Measurements from ENCODE around the gene PCDHGA6. TPM values are rescaled to one million over a fixed set of nuclear protein-coding genes. Genes with fewer than 3 reads are reported as not detected.
"Not testable (repeated sequence)": the region's sequence is repeated elsewhere in the genome, so short reads cannot be mapped to it uniquely, and the experiment has no call there.

The PCDHGA6 gene
- total RNA-seq, 4 donors from 2014 or later, result 2.0 to 11.1 (median 5.7) TPM

GRCh38 chr5:141384471-141385267 is 11.0 kb downstream of the PCDHGA6 start:
- Histone ChIP-seq H3K27me3 (no peaks in the 10 kb centered on the region), H3K36me3 (peaks cover 0 to 12% of the 10 kb centered on the region in 2 donors), H3K4me3 (no peak overlapping the region), H3K9me3 (peaks cover 2 to 97% (median 7%) of the 10 kb centered on the region in 3 donors), H3K27ac (no peak overlapping the region), H3K4me1 (no peaks in the 10 kb centered on the region)
- no peak for TF ChIP-seq POLR2AphosphoS5 (IDR thresholded peaks at IDR 0.05)
- TF ChIP-seq POLR2A (IDR thresholded peaks at IDR 0.05), result no peak
- no peak for TF ChIP-seq EP300 (IDR thresholded peaks at IDR 0.05)
- no peak for TF ChIP-seq CTCF (IDR thresholded peaks at IDR 0.05)
- 33% methylated on average over 12 of the region's 43 CpGs; no CpG with 5 or more reads in 1 of the 2 donors for WGBS, 2 donors (ENCODE audit: low coverage in 1 of 2)
- ATAC-seq, result no peak

DNA sequence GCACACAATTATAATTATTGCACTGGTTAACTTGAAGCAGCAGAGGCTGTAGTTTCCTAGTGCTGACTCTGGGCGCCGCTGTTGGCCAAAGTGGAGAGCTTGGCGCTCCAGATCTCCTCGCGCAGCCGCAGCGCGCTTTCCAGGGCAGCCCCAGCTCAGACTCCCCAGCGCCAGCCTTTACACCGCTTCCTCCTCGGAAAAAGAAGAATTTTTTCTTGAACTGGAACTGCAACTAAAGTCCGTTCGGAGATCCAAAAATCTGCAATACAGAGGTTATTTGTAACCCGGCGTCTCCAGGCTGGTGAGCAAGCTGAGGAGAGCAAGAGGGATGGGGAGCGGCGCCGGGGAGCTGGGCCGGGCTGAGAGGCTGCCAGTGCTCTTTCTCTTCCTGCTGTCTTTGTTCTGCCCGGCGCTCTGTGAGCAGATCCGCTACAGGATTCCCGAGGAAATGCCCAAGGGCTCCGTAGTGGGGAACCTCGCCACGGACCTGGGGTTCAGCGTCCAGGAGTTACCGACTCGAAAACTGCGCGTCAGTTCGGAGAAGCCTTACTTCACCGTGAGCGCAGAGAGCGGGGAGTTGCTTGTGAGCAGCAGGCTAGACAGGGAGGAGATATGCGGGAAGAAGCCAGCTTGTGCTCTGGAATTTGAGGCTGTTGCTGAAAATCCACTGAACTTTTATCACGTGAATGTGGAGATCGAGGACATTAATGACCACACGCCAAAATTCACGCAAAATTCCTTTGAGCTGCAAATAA is 14.0 kb downstream of the PCDHGA6 start, which contains the start of gene PCDHGB4:
PCDHGB4 (plus strand) TSS at position 142 of the 755 bp plus-strand sequence; CDS start at position 329, 187 bp downstream.
- H3K27me3 ChIP-seq, H3K27ac ChIP-seq, ATAC-seq, H3K4me1 ChIP-seq: not testable (repeated sequence)
- H3K36me3 ChIP-seq, result peaks cover 0 to 14% of the 10 kb centered on the region in 2 donors
- peaks cover 2 to 99% (median 8%) of the 10 kb centered on the region in 3 donors for H3K9me3 ChIP-seq
- 11% methylated on average over 3 of the region's 40 CpGs; no CpG with 5 or more reads in 1 of the 2 donors for WGBS, 2 donors (ENCODE audit: low coverage in 1 of 2)
- peak within 1 kb of the TSS in 1 of 2 donors; percentile 16 for H3K4me3 ChIP-seq
- TF ChIP-seq CTCF (IDR thresholded peaks at IDR 0.05), result peak in 1 of 4 experiments; percentile 29

- H3K27ac ChIP-seq, result no peak overlapping the region
- peaks cover 0 to 18% of the 10 kb centered on the region in 2 donors for H3K36me3 ChIP-seq
- TF ChIP-seq EP300 (IDR thresholded peaks at IDR 0.05) (no peak), POLR2A (IDR thresholded peaks at IDR 0.05) (no peak), CTCF (IDR thresholded peaks at IDR 0.05) (no peak), POLR2AphosphoS5 (IDR thresholded peaks at IDR 0.05) (no peak)
- H3K27me3 ChIP-seq, result no peaks in the 10 kb centered on the region
- no peaks in the 10 kb centered on the region for H3K4me1 ChIP-seq
- no peak for ATAC-seq
- no peak overlapping the region for H3K4me3 ChIP-seq
- 18 to 51% methylated on average over 6 to 9 of the region's 10 CpGs for WGBS, 2 donors (ENCODE audit: low coverage in 1 of 2)
- peaks cover 2 to 99% (median 7%) of the 10 kb centered on the region in 3 donors for H3K9me3 ChIP-seq
These were observed 15.0 kb downstream of the PCDHGA6 start for GRCh38 chr5:141388661-141389060.

DNA sequence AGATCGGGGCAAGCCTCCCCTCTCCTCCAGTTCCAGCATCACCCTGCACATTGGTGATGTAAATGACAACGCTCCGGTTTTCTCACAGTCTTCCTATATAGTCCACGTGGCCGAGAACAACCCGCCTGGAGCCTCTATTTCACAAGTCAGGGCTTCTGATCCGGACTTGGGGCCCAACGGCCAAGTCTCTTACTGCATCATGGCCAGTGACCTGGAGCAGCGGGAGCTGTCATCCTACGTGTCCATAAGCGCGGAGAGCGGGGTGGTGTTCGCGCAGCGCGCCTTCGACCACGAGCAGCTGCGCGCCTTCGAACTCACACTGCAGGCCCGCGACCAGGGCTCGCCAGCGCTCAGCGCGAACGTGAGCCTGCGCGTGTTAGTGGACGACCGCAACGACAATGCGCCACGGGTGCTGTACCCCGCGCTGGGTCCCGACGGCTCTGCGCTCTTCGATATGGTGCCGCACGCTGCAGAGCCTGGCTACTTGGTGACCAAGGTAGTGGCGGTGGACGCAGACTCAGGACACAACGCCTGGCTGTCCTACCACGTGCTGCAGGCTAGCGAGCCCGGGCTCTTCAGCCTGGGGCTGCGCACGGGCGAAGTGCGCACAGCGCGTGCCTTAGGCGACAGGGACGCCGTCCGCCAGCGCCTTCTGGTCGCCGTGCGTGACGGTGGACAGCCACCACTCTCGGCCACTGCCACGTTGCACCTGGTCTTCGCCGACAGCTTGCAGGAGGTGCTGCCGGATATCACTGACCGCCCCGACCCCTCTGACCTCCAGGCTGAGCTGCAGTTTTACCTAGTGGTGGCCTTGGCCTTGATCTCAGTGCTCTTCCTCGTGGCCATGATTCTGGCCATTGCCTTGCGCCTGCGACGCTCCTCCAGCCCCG is 15.7 kb downstream of the PCDHGA6 start:
- H3K4me1 ChIP-seq, result no peaks in the 10 kb centered on the region
- H3K4me3 ChIP-seq, result no peak overlapping the region
- no peak for ATAC-seq
- no peak for TF ChIP-seq POLR2AphosphoS5 (IDR thresholded peaks at IDR 0.05)
- no peak for TF ChIP-seq POLR2A (IDR thresholded peaks at IDR 0.05)
- TF ChIP-seq EP300 (IDR thresholded peaks at IDR 0.05), result no peak
- TF ChIP-seq CTCF (IDR thresholded peaks at IDR 0.05), result no peak
- peaks cover 0 to 18% of the 10 kb centered on the region in 2 donors for H3K36me3 ChIP-seq
- 10 to 31% methylated on average over 2 to 7 of the region's 77 CpGs for WGBS, 2 donors (ENCODE audit: low coverage in 1 of 2)
- no peak overlapping the region for H3K27ac ChIP-seq
- no peaks in the 10 kb centered on the region for H3K27me3 ChIP-seq
- H3K9me3 ChIP-seq, result peaks cover 2 to 99% (median 6%) of the 10 kb centered on the region in 3 donors

All from gastroesophageal sphincter (tissue), 4 donors.